ENCODE measurements around the gene RIMKLB.
"Not testable (repeated sequence)": the region's sequence is repeated elsewhere in the genome, so short reads cannot be mapped to it uniquely, and the experiment has no call there.

The RIMKLB gene

GRCh38 chr12:8702159-8702558 lies 4.4 kb downstream of the RIMKLB start:
- peaks cover 9% of the 10 kb centered on the region for H3K4me1 ChIP-seq (ENCODE audit: control insufficient read depth, insufficient read depth, low read length)

GRCh38 chr12:8709124-8709830 lies 11.5 kb downstream of the RIMKLB start:
- no peaks in the 10 kb centered on the region for H3K36me3 ChIP-seq (ENCODE audit: control insufficient read depth, insufficient read depth, low read length)
- H3K27ac ChIP-seq (ENCODE audit: insufficient read depth, low read depth, low read length, poor library complexity, severe bottlenecking): no peak overlapping the region
- 96 to 97% methylated on average over 5 to 6 of the region's 6 CpGs for WGBS, 2 experiments
- H3K4me1 ChIP-seq (ENCODE audit: control insufficient read depth, insufficient read depth, low read length): no peaks in the 10 kb centered on the region
- H3K27me3 ChIP-seq (ENCODE audit: control insufficient read depth, insufficient read depth, low read length, poor library complexity, severe bottlenecking): no peaks in the 10 kb centered on the region
- no peaks in the 10 kb centered on the region for H3K9me3 ChIP-seq (ENCODE audit: control insufficient read depth, low read length)
- H3K4me3 ChIP-seq (ENCODE audit: insufficient read depth, low read depth, low read length): no peak overlapping the region

More at GRCh38 chr12:8702159-8702558, 4.4 kb downstream of the RIMKLB start:
- no peaks in the 10 kb centered on the region for H3K36me3 ChIP-seq (ENCODE audit: control insufficient read depth, insufficient read depth, low read length)
- H3K27me3 ChIP-seq (ENCODE audit: control insufficient read depth, insufficient read depth, low read length, poor library complexity, severe bottlenecking): no peaks in the 10 kb centered on the region
- no peak overlapping the region for H3K4me3 ChIP-seq (ENCODE audit: insufficient read depth, low read depth, low read length)
- H3K27ac ChIP-seq (ENCODE audit: insufficient read depth, low read depth, low read length, poor library complexity, severe bottlenecking): no peak overlapping the region
- 93 to 99% methylated on average over 3 to 4 of the region's 4 CpGs for WGBS, 2 experiments
- no peaks in the 10 kb centered on the region for H3K9me3 ChIP-seq (ENCODE audit: control insufficient read depth, low read length)

GRCh38 chr12:8712572-8712971 lies 14.8 kb downstream of the RIMKLB start:
- Histone ChIP-seq H3K36me3 (ENCODE audit: control insufficient read depth, insufficient read depth, low read length) (no peaks in the 10 kb centered on the region), H3K4me1 (ENCODE audit: control insufficient read depth, insufficient read depth, low read length) (no peaks in the 10 kb centered on the region)
- 84 to 89% methylated on average over 2 of the region's 2 CpGs for WGBS, 2 experiments

GRCh38 chr12:8722286-8722800 lies 24.6 kb downstream of the RIMKLB start:
- WGBS, 2 experiments: 73 to 75% methylated on average over 3 of the region's 3 CpGs
- Histone ChIP-seq H3K4me3 (ENCODE audit: insufficient read depth, low read depth, low read length) (no peak overlapping the region), H3K4me1 (ENCODE audit: control insufficient read depth, insufficient read depth, low read length) (peaks cover 6% of the 10 kb centered on the region), H3K27me3 (ENCODE audit: control insufficient read depth, insufficient read depth, low read length, poor library complexity, severe bottlenecking) (no peaks in the 10 kb centered on the region), H3K27ac (ENCODE audit: insufficient read depth, low read depth, low read length, poor library complexity, severe bottlenecking) (no peak overlapping the region), H3K36me3 (ENCODE audit: control insufficient read depth, insufficient read depth, low read length) (peaks cover 3% of the 10 kb centered on the region), H3K9me3 (ENCODE audit: control insufficient read depth, low read length) (no peaks in the 10 kb centered on the region)

More at GRCh38 chr12:8712572-8712971, 14.8 kb downstream of the RIMKLB start:
- Histone ChIP-seq H3K27ac (ENCODE audit: insufficient read depth, low read depth, low read length, poor library complexity, severe bottlenecking) (no peak overlapping the region), H3K4me3 (ENCODE audit: insufficient read depth, low read depth, low read length) (no peak overlapping the region), H3K27me3 (ENCODE audit: control insufficient read depth, insufficient read depth, low read length, poor library complexity, severe bottlenecking) (no peaks in the 10 kb centered on the region), H3K9me3 (ENCODE audit: control insufficient read depth, low read length) (no peaks in the 10 kb centered on the region)

- Histone ChIP-seq H3K27me3 (ENCODE audit: control insufficient read depth, insufficient read depth, low read length, poor library complexity, severe bottlenecking) (no peaks in the 10 kb centered on the region), H3K4me3 (ENCODE audit: insufficient read depth, low read depth, low read length) (no peak overlapping the region)
- WGBS, 2 experiments: 91 to 93% methylated on average over 2 to 3 of the region's 3 CpGs
Measured at GRCh38 chr12:8734873-8735381, 37.1 kb downstream of the RIMKLB start.

GRCh38 chr12:8742501-8742900 lies 44.7 kb downstream of the RIMKLB start:
- Histone ChIP-seq H3K36me3 (ENCODE audit: control insufficient read depth, insufficient read depth, low read length) (no peaks in the 10 kb centered on the region), H3K27ac (ENCODE audit: insufficient read depth, low read depth, low read length, poor library complexity, severe bottlenecking) (no peak overlapping the region), H3K4me3 (ENCODE audit: insufficient read depth, low read depth, low read length) (no peak overlapping the region), H3K27me3 (ENCODE audit: control insufficient read depth, insufficient read depth, low read length, poor library complexity, severe bottlenecking) (no peaks in the 10 kb centered on the region), H3K4me1 (ENCODE audit: control insufficient read depth, insufficient read depth, low read length) (no peaks in the 10 kb centered on the region), H3K9me3 (ENCODE audit: control insufficient read depth, low read length) (no peaks in the 10 kb centered on the region)
- WGBS, 2 experiments: 96 to 97% methylated on average over 1 of the region's 1 CpG

More at GRCh38 chr12:8734873-8735381, 37.1 kb downstream of the RIMKLB start:
- H3K36me3 ChIP-seq (ENCODE audit: control insufficient read depth, insufficient read depth, low read length): no peaks in the 10 kb centered on the region
- no peaks in the 10 kb centered on the region for H3K4me1 ChIP-seq (ENCODE audit: control insufficient read depth, insufficient read depth, low read length)
- H3K27ac ChIP-seq (ENCODE audit: insufficient read depth, low read depth, low read length, poor library complexity, severe bottlenecking): no peak overlapping the region
- H3K9me3 ChIP-seq (ENCODE audit: control insufficient read depth, low read length): no peaks in the 10 kb centered on the region

GRCh38 chr12:8743121-8743520 lies 45.3 kb downstream of the RIMKLB start:
- 90 to 91% methylated on average over 5 to 6 of the region's 6 CpGs for WGBS, 2 experiments
- H3K27me3 ChIP-seq (ENCODE audit: control insufficient read depth, insufficient read depth, low read length, poor library complexity, severe bottlenecking); H3K9me3 ChIP-seq (ENCODE audit: control insufficient read depth, low read length); H3K27ac ChIP-seq (ENCODE audit: insufficient read depth, low read depth, low read length, poor library complexity, severe bottlenecking); H3K4me3 ChIP-seq (ENCODE audit: insufficient read depth, low read depth, low read length); H3K4me1 ChIP-seq (ENCODE audit: control insufficient read depth, insufficient read depth, low read length); H3K36me3 ChIP-seq (ENCODE audit: control insufficient read depth, insufficient read depth, low read length): not testable (repeated sequence)

GRCh38 chr12:8745631-8746030 lies 47.8 kb downstream of the RIMKLB start:
- not testable (repeated sequence) for H3K27me3 ChIP-seq (ENCODE audit: control insufficient read depth, insufficient read depth, low read length, poor library complexity, severe bottlenecking); H3K27ac ChIP-seq (ENCODE audit: insufficient read depth, low read depth, low read length, poor library complexity, severe bottlenecking); H3K9me3 ChIP-seq (ENCODE audit: control insufficient read depth, low read length); H3K4me3 ChIP-seq (ENCODE audit: insufficient read depth, low read depth, low read length); H3K36me3 ChIP-seq (ENCODE audit: control insufficient read depth, insufficient read depth, low read length); H3K4me1 ChIP-seq (ENCODE audit: control insufficient read depth, insufficient read depth, low read length)
- 93 to 94% methylated on average over 8 of the region's 8 CpGs for WGBS, 2 experiments

- H3K4me1 ChIP-seq (ENCODE audit: control insufficient read depth, insufficient read depth, low read length): no peaks in the 10 kb centered on the region
- H3K27ac ChIP-seq (ENCODE audit: insufficient read depth, low read depth, low read length, poor library complexity, severe bottlenecking): no peak overlapping the region
- 91 to 93% methylated on average over 5 of the region's 5 CpGs for WGBS, 2 experiments
- H3K4me3 ChIP-seq (ENCODE audit: insufficient read depth, low read depth, low read length): no peak overlapping the region
- no peaks in the 10 kb centered on the region for H3K27me3 ChIP-seq (ENCODE audit: control insufficient read depth, insufficient read depth, low read length, poor library complexity, severe bottlenecking)
- H3K36me3 ChIP-seq (ENCODE audit: control insufficient read depth, insufficient read depth, low read length): peaks cover 7% of the 10 kb centered on the region
- H3K9me3 ChIP-seq (ENCODE audit: control insufficient read depth, low read length): no peaks in the 10 kb centered on the region
Measured at GRCh38 chr12:8746046-8746445, 48.3 kb downstream of the RIMKLB start.

- H3K4me3 ChIP-seq (ENCODE audit: insufficient read depth, low read depth, low read length); H3K27ac ChIP-seq (ENCODE audit: insufficient read depth, low read depth, low read length, poor library complexity, severe bottlenecking); H3K4me1 ChIP-seq (ENCODE audit: control insufficient read depth, insufficient read depth, low read length); H3K9me3 ChIP-seq (ENCODE audit: control insufficient read depth, low read length); H3K36me3 ChIP-seq (ENCODE audit: control insufficient read depth, insufficient read depth, low read length); H3K27me3 ChIP-seq (ENCODE audit: control insufficient read depth, insufficient read depth, low read length, poor library complexity, severe bottlenecking): not testable (repeated sequence)
- 94 to 100% methylated on average over 2 to 3 of the region's 4 CpGs for WGBS, 2 experiments
Measured at GRCh38 chr12:8760076-8760475, 62.3 kb downstream of the RIMKLB start.
